ENCODE results near the gene HABP2.

HABP2 gene

DNA sequence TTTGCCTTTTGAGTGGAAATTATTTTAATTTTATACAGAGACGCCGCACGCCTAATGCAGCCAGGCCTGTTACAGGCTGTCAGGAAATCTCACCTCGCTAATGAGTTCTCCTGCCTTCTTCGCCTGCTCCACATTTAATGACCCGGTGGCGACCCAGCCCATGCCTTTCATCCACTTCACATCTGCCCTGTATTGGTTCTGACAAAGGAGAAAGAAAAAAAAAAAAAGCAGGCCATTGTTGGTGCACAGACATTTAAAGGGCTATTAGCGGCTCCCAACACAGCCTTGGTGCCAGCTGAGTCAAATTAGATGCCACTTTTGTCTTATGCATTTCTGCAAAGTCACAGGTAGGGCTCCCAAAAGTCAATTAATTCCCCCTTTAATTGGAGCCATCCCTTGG lies 67.7 kb downstream of the HABP2 start:
- no peak overlapping the region for H3K27ac ChIP-seq
- TF ChIP-seq CTCF (conservative IDR thresholded peaks at IDR 0.05) (no peak), ZFX (IDR thresholded peaks at IDR 0.05) (no peak)

DNA sequence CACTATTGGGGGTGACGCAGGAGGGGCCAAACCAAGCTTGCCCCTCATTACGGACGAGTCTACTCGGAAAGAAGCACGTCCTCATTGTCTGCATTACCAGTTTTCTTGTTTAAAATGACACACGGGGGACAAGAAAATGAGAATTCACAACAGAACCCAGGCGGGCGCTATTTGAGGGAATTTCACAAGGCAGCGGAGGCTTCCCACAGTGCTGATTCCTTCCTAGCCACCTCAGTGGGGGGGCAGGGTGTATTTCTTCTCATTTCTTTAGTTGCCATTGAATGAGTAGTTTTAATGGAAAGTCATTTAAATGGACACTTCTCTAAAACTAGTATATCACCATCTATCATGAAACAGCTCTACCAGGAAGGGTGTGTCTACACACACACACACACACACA lies 68.1 kb downstream of the HABP2 start:
- H3K27ac ChIP-seq = no peak overlapping the region
- TF ChIP-seq ZFX (IDR thresholded peaks at IDR 0.05) (no peak), CTCF (conservative IDR thresholded peaks at IDR 0.05) (no peak)

DNA sequence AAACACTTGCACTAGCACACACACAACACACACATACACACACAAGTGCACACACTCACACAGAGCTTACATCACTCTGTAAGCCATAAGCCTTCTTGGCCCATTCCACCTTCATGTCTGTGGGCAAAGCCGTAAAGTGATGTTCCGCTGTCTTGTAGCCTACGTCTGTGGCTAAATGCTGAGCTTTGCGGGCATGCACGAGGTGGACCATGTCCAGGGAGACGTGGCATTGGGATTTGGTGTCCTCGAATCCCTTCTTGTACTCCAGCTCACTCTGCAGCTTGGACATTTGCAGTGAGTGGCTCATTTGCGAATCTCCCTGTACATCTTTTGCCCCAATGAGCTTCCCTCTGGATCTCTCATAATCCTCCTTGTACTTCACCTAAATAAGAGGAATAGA lies 68.9 kb downstream of the HABP2 start:
- H3K27ac ChIP-seq = no peak overlapping the region
- TF ChIP-seq ZFX (IDR thresholded peaks at IDR 0.05) = no peak
- no peak for TF ChIP-seq CTCF (conservative IDR thresholded peaks at IDR 0.05)

DNA sequence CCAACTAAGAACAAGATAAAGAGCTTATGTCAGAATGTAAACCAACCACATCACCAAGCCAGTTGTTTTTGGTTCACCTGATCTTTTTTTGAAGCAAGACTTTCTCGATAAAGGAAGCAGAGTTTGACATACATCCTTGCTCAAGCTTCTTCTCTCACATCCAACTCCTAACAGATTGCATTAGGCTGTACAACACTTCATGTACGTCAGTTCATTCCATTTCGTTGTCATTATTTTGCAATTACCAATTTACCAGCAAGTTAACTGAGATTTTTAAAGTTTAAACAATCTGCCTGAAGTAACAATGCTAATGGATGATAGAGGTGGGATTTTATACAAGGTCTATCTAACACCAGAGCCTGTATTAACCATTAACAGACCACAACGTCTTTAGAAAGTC lies 70.0 kb downstream of the HABP2 start:
- TF ChIP-seq CTCF (conservative IDR thresholded peaks at IDR 0.05) = no peak
- TF ChIP-seq ZFX (IDR thresholded peaks at IDR 0.05) = no peak

GRCh38 chr10:113625461-113626186 lies 72.8 kb downstream of the HABP2 start:
- no peak overlapping the region for H3K27ac ChIP-seq
- TF ChIP-seq ZFX (IDR thresholded peaks at IDR 0.05) = no peak
- TF ChIP-seq CTCF (conservative IDR thresholded peaks at IDR 0.05) = no peak

More for the DNA sequence above, 70.0 kb downstream of the HABP2 start:
- no peak overlapping the region for H3K27ac ChIP-seq

DNA sequence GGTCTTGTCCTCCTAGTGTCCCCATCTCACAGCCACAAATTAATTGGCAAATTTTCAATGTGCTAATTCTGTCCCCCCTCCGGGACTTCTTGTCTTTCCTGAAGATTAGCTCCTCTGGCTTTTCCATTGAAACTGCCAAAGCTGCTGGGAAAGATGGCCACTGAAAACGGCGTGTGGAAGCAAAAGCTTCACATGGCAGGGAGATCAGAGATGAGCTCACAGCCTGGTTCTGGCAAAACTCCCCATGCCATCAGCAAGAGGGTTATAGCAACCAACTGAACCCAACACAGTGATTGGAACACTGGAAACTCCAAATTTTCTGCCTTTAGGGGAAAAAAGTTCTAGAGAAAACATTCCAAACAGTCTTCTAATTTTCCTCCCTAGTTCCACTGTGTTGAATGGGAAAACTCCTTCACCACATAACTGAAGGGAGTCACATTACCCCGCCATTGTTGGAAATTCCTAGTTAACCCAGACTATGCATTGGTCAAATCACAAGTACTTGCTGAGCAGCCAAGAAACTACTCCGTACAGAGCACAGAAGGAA lies 74.0 kb downstream of the HABP2 start:
- TF ChIP-seq CTCF (conservative IDR thresholded peaks at IDR 0.05) = no peak
- TF ChIP-seq ZFX (IDR thresholded peaks at IDR 0.05) = no peak
- H3K27ac ChIP-seq = no peak overlapping the region

DNA sequence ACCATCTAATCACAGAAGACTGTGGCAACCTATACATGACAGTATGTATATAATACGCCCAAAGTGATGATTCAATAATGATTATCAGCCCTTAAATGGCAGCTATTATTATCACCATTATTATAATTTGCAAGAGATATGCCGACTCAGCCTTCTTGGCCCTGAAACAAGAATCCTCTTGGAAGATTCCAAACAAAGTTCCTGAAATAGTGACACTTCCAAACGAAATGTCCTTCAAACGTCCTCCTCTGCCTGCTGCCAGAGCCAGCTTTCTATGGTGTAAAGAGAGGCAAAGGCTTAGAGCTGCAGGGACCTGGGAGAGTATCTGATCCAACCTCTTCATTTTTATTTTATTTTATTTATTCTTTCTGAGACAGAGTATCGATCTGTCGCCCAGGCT lies 75.0 kb downstream of the HABP2 start:
- TF ChIP-seq CTCF (conservative IDR thresholded peaks at IDR 0.05) = no peak
- TF ChIP-seq ZFX (IDR thresholded peaks at IDR 0.05) = no peak
- H3K27ac ChIP-seq = no peak overlapping the region
